B cell (primary cell): Measurements from ENCODE around the gene NOP53. TPM values are rescaled to one million over a fixed set of nuclear protein-coding genes. Genes with fewer than 3 reads are reported as not detected.
"Not testable (repeated sequence)": the region's sequence is repeated elsewhere in the genome, so short reads cannot be mapped to it uniquely, and the experiment has no call there.

ENCODE experiments used
- ATAC-seq: fragments of 200-7000 bp; cut with Tn5 transposase; one replicate; pipeline ENCODE4 v1.10.0; 2021; ENCODE audit warnings: low read depth, mild to moderate bottlenecking, moderate number of reproducible peaks, moderate library complexity
- CTCF ChIA-PET: fragments of 350-600 bp; sonication (Branson Sonifier 250); formaldehyde crosslinking; loops from one replicate; lab custom pipeline; 2021; ENCODE audit warnings: antibody characterized with exemption, inconsistent platforms; lab: Charles Lee
- POLR2A ChIA-PET: fragments of 350-600 bp; sonication (Branson Sonifier 250); formaldehyde crosslinking; loops from one replicate; lab custom pipeline; 2021; ENCODE audit warnings: antibody characterized with exemption; lab: Charles Lee
- DNase-seq: peaks from one replicate; pipeline ENCODE4 v3.0.0; 2013
- H2AFZ ChIP-seq: 2 replicates; pipeline ENCODE4 v1.6.1; 2012; ENCODE audit warnings: mild to moderate bottlenecking, low read depth, low read length; ENCODE audit not compliant: insufficient read depth, poor library complexity, severe bottlenecking
- H3K27ac ChIP-seq, 2 donors: 1 replicate in 1 of 2; 2 replicates in 1 of 2; pipeline ENCODE4 v1.5.1; 2012 to 2013; ENCODE audit warnings: low read length in 2 of 2, mild to moderate bottlenecking in 2 of 2, moderate library complexity in 1 of 2
- H3K27me3 ChIP-seq, 4 experiments: fragments of 200-600 bp in 1 of 4; sonication (generic) in 1 of 4; replicated peaks in 1 of 4; 1 replicate in 2 of 4; 2 replicates in 2 of 4; pipeline versions ENCODE4 v1.6.1 to v1.7.0; 2013 to 2016; ENCODE audit warnings: low read length in 3 of 4, mild to moderate bottlenecking in 2 of 4, mixed read lengths in 1 of 4, moderate library complexity in 1 of 4; ENCODE audit not compliant: insufficient read depth in 4 of 4, control insufficient read depth in 3 of 4; ENCODE audit errors: control extremely low read depth in 1 of 4
- H3K36me3 ChIP-seq, 2 experiments: replicated peaks in 1 of 2; 1 replicate in 1 of 2; 2 replicates in 1 of 2; pipeline versions ENCODE4 v1.6.1 to v1.7.1; 2013; ENCODE audit warnings: low read length in 1 of 2; ENCODE audit not compliant: insufficient read depth in 2 of 2, control insufficient read depth in 1 of 2; ENCODE audit errors: control extremely low read depth in 1 of 2, extremely low read depth in 1 of 2
- H3K4me1 ChIP-seq, 2 donors: fragments of 200-600 bp in 1 of 2; sonication (generic) in 1 of 2; 1 replicate in 1 of 2; 2 replicates in 1 of 2; pipeline versions ENCODE4 v1.5.1 to v1.6.1; 2013 to 2017; ENCODE audit warnings: low read length in 2 of 2; ENCODE audit not compliant: control insufficient read depth in 2 of 2, insufficient read depth in 2 of 2
- H3K4me2 ChIP-seq: replicated peaks from 2 replicates; pipeline ENCODE3; 2012; ENCODE audit warnings: mild to moderate bottlenecking, low read depth, low read length; ENCODE audit not compliant: poor library complexity, severe bottlenecking
- H3K4me3 ChIP-seq, 5 experiments: fragments of 200-600 bp in 1 of 5; sonication (generic) in 1 of 5; 1 replicate in 3 of 5; 2 replicates in 2 of 5; pipeline versions ENCODE4 v1.5.1 to v1.7.0; 2011 to 2016; ENCODE audit warnings: low read length in 4 of 5, mild to moderate bottlenecking in 4 of 5, low read depth in 2 of 5, control low read depth in 1 of 5, moderate library complexity in 1 of 5; ENCODE audit not compliant: insufficient read depth in 1 of 5; ENCODE audit errors: control extremely low read depth in 1 of 5, extremely low read depth in 1 of 5
- H3K79me2 ChIP-seq: fragments of 200-600 bp; sonication (generic); one replicate; pipeline ENCODE4 v1.6.0; 2016; ENCODE audit warnings: low read length; ENCODE audit not compliant: control insufficient read depth, insufficient read depth
- H3K9ac ChIP-seq: fragments of 200-600 bp; sonication (generic); 2 replicates; pipeline ENCODE4 v1.6.1; 2017; ENCODE audit warnings: mild to moderate bottlenecking, low read length, moderate library complexity
- H3K9me3 ChIP-seq, 3 donors: one replicate each; pipeline versions ENCODE4 v1.6.1 to v1.7.1; 2013; ENCODE audit warnings: low read length in 2 of 3; ENCODE audit not compliant: control insufficient read depth in 2 of 3, insufficient read depth in 1 of 3; ENCODE audit errors: control extremely low read depth in 1 of 3
- H4K20me1 ChIP-seq: 2 replicates; pipeline ENCODE4 v1.6.0; 2012; ENCODE audit warnings: mild to moderate bottlenecking, low read length; ENCODE audit not compliant: insufficient read depth, control insufficient read depth, poor library complexity, severe bottlenecking
- H3K27ac Mint-ChIP-seq: one replicate; pipeline ENCODE4 v1.8.0; 2021; ENCODE audit warnings: mixed read lengths
- H3K27me3 Mint-ChIP-seq: one replicate; pipeline ENCODE4 v1.8.0; 2021; ENCODE audit warnings: mixed read lengths
- H3K4me1 Mint-ChIP-seq: one replicate; pipeline ENCODE4 v1.8.0; 2021; ENCODE audit warnings: mixed read lengths
- H3K4me3 Mint-ChIP-seq: one replicate; pipeline ENCODE4 v1.8.0; 2021; ENCODE audit warnings: mixed read lengths
- H3K9me3 Mint-ChIP-seq: one replicate; pipeline ENCODE4 v1.8.0; 2022; ENCODE audit warnings: mixed read lengths; ENCODE audit not compliant: insufficient read depth
- EZH2 ChIP-seq: IDR thresholded peaks from 2 replicates; pipeline ENCODE4 v1.6.1; 2012; ENCODE audit warnings: borderline replicate concordance, low read depth, mild to moderate bottlenecking, moderate library complexity, low read length; ENCODE audit not compliant: insufficient read depth, poor library complexity, severe bottlenecking
- WGBS: methylation state at CpG from one replicate; pipeline ENCODE4 v1.1.5; 2013; ENCODE audit warnings: missing lambda C conversion rate; ENCODE audit not compliant: insufficient coverage; 5-methylcytosine and 5-hydroxymethylcytosine counted together
- intact Hi-C: fragments of 100-400 bp; cut with micrococcal nuclease; formaldehyde crosslinking; loops from one replicate; pipeline ENCODE4 v1.10.0; 2022
- polyA plus RNA-seq: library from polyadenylated mRNA; depleted of rRNA; stranded (reverse); fragments of >200 nt; gene quantifications from 2 replicates; pipeline ENCODE4 v1.2.3, GENCODE V29; 2012
- total RNA-seq, 2 donors: library from RNA; stranded (reverse); fragments of 120-200 nt in 1 of 2; gene quantifications; 1 replicate in 1 of 2; 2 replicates in 1 of 2; pipeline versions ENCODE4 v1.2.3 to v1.2.4, GENCODE V29; 2013 to 2022
- TF ChIP-seq, protein P1 (sequence below): fragments of 200-600 bp; IDR thresholded peaks from one replicate; pipeline ENCODE4 v1.8.0; 2022; ENCODE audit warnings: antibody characterized with exemption, mild to moderate bottlenecking

Gene NOP53
- total and polyA plus RNA-seq, 2 donors (not counting 1 experiment from before 2014, with no cell fraction given) = 526 to 978 TPM

DNA sequence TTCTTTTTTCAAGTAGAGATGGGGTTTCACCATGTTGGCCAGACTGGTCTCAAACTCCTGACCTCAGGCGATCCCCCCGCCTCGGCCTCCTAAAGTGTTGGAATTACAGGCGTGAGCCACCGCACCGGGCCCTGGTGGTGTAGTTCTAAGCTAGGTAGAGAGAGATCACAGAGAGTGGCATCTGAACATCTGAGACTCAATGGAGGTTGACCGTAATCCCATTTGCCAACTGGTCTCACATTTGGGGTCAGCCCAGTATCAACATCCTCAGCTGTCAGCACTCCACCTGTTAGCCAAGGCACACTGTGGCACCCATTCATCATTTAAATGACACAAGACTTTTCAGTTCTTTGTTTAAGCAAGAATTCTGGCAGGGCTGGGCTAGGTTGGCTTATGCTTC lies 41.2 kb downstream of the NOP53 start:
- H3K4me1 ChIP-seq = peaks cover 0 to 10% of the 10 kb centered on the region in 2 donors
- H3K27ac ChIP-seq = no peak overlapping the region
- Mint-ChIP-seq H3K27ac (no peak overlapping the region), H3K27me3 (no peaks in the 10 kb centered on the region), H3K4me1 (peaks cover 6% of the 10 kb centered on the region), H3K4me3 (no peak overlapping the region), H3K9me3 (no peaks in the 10 kb centered on the region)
- DNase-seq (no peak), ATAC-seq (no peak)
- H3K4me2 ChIP-seq = no peak overlapping the region
- no peaks in the 10 kb centered on the region for H3K79me2 ChIP-seq
- H3K9ac ChIP-seq = no peak overlapping the region
- peaks cover 0 to 2% of the 10 kb centered on the region in 2 experiments for H3K36me3 ChIP-seq
- ChIA-PET CTCF (interaction anchor here (2.4 to 6.4 kb wide), 2 partner anchors 20 to 350 kb away, joined by 7 to 43 read pairs; no protein-coding TSS in a partner anchor), POLR2A (no interaction called here)
- no peak overlapping the region for H2AFZ ChIP-seq
- no peaks in the 10 kb centered on the region for H3K9me3 ChIP-seq
- TF ChIP-seq, protein P1, sequence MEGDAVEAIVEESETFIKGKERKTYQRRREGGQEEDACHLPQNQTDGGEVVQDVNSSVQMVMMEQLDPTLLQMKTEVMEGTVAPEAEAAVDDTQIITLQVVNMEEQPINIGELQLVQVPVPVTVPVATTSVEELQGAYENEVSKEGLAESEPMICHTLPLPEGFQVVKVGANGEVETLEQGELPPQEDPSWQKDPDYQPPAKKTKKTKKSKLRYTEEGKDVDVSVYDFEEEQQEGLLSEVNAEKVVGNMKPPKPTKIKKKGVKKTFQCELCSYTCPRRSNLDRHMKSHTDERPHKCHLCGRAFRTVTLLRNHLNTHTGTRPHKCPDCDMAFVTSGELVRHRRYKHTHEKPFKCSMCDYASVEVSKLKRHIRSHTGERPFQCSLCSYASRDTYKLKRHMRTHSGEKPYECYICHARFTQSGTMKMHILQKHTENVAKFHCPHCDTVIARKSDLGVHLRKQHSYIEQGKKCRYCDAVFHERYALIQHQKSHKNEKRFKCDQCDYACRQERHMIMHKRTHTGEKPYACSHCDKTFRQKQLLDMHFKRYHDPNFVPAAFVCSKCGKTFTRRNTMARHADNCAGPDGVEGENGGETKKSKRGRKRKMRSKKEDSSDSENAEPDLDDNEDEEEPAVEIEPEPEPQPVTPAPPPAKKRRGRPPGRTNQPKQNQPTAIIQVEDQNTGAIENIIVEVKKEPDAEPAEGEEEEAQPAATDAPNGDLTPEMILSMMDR = no peak
- TF ChIP-seq EZH2 = no peak
- H3K27me3 ChIP-seq = no peaks in the 10 kb centered on the region
- WGBS = 96% methylated on average over 4 of the region's 7 CpGs
- H4K20me1 ChIP-seq = no peaks in the 10 kb centered on the region
- no peak overlapping the region for H3K4me3 ChIP-seq
- intact Hi-C loops = no loop called here

DNA sequence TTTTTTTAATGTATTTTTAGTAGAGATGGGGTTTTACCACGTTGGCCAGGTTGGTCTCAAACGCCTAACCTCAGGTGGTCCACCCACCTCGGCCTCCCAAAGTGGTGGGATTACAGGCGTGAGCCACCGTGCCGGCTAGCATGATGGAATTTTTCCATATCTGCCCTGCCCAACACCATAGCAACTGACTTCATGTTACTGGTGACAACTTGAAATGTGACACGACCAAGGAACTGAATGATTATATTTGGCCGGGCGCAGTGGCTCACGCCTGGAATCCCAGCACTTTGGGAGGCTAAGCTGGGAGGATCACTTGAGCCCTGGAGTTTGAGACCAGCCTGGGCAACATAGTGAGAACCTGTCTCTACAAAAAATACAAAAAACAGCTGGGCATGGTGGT lies 42.0 kb downstream of the NOP53 start:
- H4K20me1 ChIP-seq, H3K4me1 Mint-ChIP-seq, H3K27ac Mint-ChIP-seq, H3K4me3 ChIP-seq, H3K4me2 ChIP-seq, H3K4me1 ChIP-seq, H3K27ac ChIP-seq, H3K79me2 ChIP-seq, H3K4me3 Mint-ChIP-seq, H3K27me3 ChIP-seq, H3K9me3 ChIP-seq, DNase-seq, H2AFZ ChIP-seq, H3K27me3 Mint-ChIP-seq, ATAC-seq, intact Hi-C loops, H3K9ac ChIP-seq, H3K9me3 Mint-ChIP-seq, H3K36me3 ChIP-seq, POLR2A ChIA-PET: not testable (repeated sequence)
- CTCF ChIA-PET = interaction anchor here (1.2 to 6.4 kb wide), 4 partner anchors 9 to 350 kb away, joined by 4 to 43 read pairs (median 7); no protein-coding TSS in a partner anchor
- 88% methylated on average over 10 of the region's 10 CpGs for WGBS

DNA sequence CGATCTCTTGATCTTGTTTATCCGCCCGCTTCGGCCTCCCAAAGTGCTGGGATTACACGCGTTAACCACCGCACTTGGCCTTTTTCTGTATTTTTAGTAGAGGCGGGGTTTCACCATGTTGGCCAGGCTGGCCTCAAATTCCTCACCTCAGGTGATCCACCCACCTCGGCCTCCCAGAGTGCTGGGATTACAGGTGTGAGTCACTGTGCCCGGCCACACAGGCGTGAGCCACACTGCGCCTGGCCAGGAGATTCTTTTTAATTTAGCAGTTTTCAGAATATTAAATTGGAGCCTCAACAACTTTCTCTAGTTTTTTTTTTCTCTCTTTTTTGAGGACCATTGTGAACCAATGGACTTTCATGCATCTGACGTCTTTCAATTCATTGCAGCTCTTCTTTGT lies 44.5 kb downstream of the NOP53 start:
- H3K4me2 ChIP-seq, H3K4me3 Mint-ChIP-seq, H3K9ac ChIP-seq, intact Hi-C loops, H3K4me1 ChIP-seq, H3K4me3 ChIP-seq, POLR2A ChIA-PET, H2AFZ ChIP-seq, H3K27ac Mint-ChIP-seq, H3K9me3 ChIP-seq, ATAC-seq, H3K4me1 Mint-ChIP-seq, H3K79me2 ChIP-seq, H3K27me3 Mint-ChIP-seq, DNase-seq, H3K36me3 ChIP-seq, H3K9me3 Mint-ChIP-seq, H3K27me3 ChIP-seq, H4K20me1 ChIP-seq, H3K27ac ChIP-seq: not testable (repeated sequence)
- WGBS = 100% methylated on average over 1 of the region's 13 CpGs
- CTCF ChIA-PET = interaction anchor here (0.6 to 6.4 kb wide), 11 partner anchors 8 to 754 kb away, joined by 3 to 43 read pairs (median 3); partner anchors contain the start of genes EHD2 and NOP53
